ENCODE results near the gene NDUFB2.
"Not testable (repeated sequence)": the region's sequence is repeated elsewhere in the genome, so short reads cannot be mapped to it uniquely, and the experiment has no call there.

The NDUFB2 gene

GRCh38 chr7:140696680-140697446, at the start of gene NDUFB2:
Gene NDUFB2, plus strand, starts transcription at chr7:140696708. Its CDS starts 37 bp downstream, at chr7:140696745.
- DNase-seq (ENCODE audit: low spot score): peak; percentile 83

GRCh38 chr7:140646931-140647647, 49.4 kb upstream of the NDUFB2 start:
- peak; percentile 72 for DNase-seq (ENCODE audit: low spot score)

- peak; percentile 32 for DNase-seq (ENCODE audit: low spot score)
Observed at GRCh38 chr7:140649556-140650205, 46.8 kb upstream of the NDUFB2 start.

DNA sequence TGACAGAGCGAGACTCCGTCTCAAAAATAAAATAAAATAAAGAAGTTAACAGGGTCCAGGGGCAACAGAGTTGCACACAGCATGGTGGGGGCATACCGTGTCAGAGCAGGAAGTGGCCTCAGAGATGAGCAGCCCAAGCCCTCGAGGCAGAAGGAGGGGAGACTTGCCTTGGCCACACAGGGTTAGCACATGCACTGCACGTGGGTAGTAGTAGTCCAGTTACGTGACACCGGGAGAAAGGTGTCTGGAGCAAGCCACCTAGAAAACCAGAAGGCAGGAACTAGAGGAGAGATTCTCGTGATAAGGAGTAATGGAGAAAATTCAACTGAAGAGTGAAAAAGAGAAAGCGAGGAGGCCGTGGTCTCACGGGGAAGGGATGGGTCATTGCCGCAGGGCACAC, 46.1 kb upstream of the NDUFB2 start:
- no peak for DNase-seq (ENCODE audit: low spot score)

GRCh38 chr7:140653319-140654108, 43.0 kb upstream of the NDUFB2 start:
- peak; percentile 77 for DNase-seq (ENCODE audit: low spot score)

GRCh38 chr7:140654109-140654387, 42.5 kb upstream of the NDUFB2 start:
- no peak for DNase-seq (ENCODE audit: low spot score)

GRCh38 chr7:140654661-140655060, 41.8 kb upstream of the NDUFB2 start:
- no peak for DNase-seq (ENCODE audit: low spot score)

GRCh38 chr7:140655511-140656408, 40.7 kb upstream of the NDUFB2 start:
- DNase-seq (ENCODE audit: low spot score): no peak

DNA sequence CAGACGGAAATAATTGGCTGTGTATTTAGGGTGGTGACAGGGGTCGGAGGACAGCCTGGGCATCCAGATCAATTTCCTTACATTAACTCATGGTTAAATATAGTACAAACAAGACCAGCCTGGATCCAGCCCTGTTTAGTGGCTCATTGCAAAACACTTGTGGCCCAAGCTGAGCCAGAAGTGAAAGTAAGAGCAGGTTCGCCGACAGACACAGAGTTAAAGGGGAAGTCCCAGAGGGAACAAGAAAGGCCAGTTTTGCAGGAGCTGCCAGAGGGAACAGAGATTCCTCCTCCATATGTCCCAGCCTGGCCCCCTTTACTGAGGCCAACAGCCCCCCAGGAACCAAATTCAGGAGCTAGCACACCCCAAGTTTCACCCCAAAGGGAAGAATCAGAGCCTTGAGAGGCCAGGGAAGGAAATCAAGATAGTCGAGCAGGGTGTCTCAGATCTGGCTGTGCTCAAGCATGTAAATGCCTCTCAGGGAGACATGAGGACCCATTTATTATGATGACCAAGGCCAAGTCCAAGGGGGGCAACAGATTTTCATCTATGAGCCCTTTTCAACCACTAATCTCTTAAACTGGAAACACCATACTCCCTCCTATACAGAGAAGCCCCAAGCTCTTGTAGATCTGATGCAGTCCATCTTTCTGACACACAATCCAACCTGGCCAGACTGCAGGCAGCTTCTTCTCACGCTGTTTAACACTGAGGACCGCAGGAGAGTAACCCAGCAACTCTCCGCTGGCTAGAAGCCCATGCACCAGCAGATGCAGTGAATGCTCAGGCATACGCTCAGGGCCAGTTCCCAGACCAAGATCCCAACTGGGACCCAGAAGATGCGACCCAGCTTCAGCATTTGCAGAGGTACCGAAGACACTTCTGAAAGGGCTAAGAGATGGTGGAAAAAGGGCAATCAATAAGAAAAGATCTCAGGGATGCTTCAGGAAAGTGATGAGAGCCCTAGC, 39.7 kb upstream of the NDUFB2 start:
- peak; percentile 71 for DNase-seq (ENCODE audit: low spot score)

DNA sequence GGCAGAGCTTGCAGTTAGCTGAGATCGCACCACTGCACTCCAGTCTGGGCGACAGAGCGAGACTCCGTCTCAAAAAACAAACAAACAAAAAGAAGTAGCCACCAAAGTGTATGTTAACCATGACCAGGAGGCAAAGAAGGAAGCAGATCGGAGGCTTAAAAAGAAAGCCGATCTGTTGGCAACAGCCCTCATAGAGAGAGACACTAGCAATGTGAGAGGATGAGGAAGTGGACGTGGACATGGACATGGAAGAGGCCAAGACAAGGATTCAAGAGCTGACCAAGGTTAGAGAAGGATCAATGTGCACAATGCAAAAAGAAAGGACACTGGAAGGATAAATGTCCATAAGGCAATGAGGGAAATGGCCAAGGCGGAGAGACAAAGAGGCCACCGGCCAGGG, 38.6 kb upstream of the NDUFB2 start:
- DNase-seq (ENCODE audit: low spot score): no peak

GRCh38 chr7:140659856-140660255, 36.7 kb upstream of the NDUFB2 start:
- no peak for DNase-seq (ENCODE audit: low spot score)

DNA sequence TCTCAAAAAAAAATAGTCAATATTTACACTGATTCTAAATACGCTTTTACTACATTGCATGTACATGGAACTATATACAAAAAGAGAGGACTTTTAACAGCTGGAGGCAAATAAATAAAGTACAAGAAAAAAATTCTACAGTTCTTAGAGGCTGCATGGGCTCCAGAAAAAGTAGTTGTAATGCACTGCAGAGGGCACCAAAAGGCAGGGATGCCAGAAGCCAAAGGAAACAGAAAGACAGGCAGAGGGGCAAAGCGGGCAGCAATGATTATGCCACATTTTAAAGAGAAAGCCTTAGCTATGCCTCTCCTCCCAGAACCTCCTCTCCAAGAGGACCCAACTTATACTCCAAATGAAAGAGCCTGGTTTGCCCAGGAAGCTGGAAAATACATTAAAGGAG, 35.4 kb upstream of the NDUFB2 start:
- no peak for DNase-seq (ENCODE audit: low spot score)

GRCh38 chr7:140662938-140663337, 33.6 kb upstream of the NDUFB2 start:
- not testable (repeated sequence) for DNase-seq (ENCODE audit: low spot score)

DNA sequence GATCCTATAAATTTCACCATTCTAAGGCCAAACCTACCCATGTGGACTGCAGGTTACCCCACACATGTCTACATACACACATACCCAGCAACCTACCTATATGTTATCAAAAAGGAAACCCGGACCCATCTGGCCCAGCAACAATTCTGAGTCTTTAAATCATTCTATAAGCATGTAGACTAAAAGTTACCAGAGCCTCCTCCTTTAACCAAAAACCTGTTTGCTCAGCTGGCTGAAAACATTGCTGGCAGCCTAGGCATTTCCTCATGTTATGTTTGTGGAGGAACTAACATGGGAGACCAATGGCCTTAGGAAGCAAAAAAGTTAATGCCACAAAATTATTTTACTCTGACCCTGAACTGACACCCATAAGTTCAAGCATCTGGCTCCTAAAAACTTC, 29.0 kb upstream of the NDUFB2 start:
- DNase-seq (ENCODE audit: low spot score): no peak

DNA sequence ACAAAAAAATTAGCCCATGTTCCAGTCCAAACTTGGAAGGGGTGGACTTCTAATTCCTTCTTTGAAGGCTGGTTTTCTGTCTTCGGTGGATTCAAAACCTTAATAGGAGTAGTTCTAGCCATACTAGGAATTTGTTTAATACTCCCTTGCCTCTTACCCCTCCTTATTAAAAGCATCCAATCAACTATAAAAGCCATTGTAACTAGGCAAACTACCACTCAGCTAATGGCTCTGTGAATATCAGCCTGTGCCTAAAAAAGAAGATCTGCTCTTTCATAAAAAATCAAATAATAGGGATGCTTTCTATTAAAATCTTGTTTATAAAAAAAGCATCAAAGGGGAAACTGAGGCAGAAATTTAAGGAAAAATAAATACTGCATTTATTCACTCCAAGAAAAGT, 27.9 kb upstream of the NDUFB2 start:
- no peak for DNase-seq (ENCODE audit: low spot score)

DNA sequence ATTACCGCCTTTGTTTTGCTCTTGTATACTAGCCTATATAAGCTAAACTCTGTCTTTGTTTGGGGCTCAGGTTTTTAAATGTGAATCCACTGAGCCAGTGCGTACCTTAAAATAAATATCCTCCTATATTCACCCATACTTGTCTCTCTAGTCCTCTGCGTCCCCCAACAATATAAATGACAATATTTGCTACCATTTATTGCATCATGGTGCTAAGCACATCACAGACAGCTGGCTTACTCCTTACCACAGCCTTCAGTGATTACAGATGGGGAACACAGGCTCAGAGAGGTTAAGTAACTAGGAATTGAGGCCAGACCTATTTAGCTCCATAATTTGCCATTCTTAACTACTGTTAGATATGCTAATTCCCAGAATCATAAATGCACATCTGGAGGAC, 27.2 kb upstream of the NDUFB2 start:
- DNase-seq (ENCODE audit: low spot score): no peak

GRCh38 chr7:140669862-140670261, 26.6 kb upstream of the NDUFB2 start:
- not testable (repeated sequence) for DNase-seq (ENCODE audit: low spot score)

DNA sequence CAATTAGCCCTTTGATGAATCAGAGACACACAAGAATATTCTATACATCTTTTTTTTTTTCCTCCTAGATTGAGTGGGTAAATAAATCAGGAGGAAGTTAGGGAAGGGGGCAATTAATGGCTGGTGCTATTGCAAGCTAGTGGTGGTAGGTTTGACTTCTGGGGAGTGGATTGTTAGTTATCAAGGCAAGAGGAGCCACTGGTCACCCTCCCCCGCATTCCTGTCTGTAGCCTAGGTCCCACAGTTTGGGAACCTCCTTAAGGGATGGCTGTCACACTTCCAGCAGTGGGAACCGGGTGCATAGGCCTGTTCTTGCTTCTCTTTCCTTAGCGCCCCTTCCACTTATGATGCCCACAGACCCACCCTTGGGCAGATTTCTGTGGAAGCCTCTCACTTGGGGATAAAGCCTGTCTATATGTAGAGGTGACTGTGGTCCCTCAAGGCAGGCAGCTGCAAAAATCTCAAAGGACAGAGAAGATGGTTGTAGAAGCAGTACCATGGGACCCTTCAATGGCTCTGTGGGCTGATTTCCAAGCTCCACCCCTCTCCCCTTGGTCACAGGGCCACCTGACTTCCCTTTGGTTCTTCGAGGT, 26.1 kb upstream of the NDUFB2 start:
- DNase-seq (ENCODE audit: low spot score): no peak

DNA sequence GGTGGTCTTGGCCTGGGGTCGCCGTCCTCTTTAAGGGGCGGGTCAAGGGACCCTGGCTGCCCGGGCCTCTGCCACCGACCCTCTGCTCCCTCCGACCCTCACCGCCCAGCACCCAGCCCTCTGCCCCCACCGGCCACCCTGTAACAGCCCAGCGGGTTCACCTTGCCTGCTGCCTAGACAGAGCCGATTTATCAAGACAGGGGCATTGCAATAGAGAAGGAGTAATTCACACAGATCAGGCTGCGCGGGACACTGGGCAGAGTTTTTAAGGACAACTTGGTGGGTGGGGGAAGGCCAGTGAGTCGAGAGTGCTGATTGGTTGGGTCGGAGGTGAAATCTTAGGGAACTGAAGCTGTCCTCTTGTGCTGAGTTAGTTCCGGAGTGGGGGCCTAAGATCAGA, 24.5 kb upstream of the NDUFB2 start:
- no peak for DNase-seq (ENCODE audit: low spot score)
